ENCODE data around the gene PRR13. TPM values are rescaled to one million over a fixed set of nuclear protein-coding genes. Genes with fewer than 3 reads are reported as not detected.

Gene PRR13
- total RNA-seq, 2 donors from 2014 or later, result 18.5 to 43.8 TPM

GRCh38 chr12:53481939-53482586, 40.5 kb downstream of the PRR13 start:
- H3K4me1 ChIP-seq, result peaks cover 2% of the 10 kb centered on the region

GRCh38 chr12:53482626-53483168, 41.2 kb downstream of the PRR13 start:
- H3K9me3 ChIP-seq, result no peaks in the 10 kb centered on the region
- no peak for ATAC-seq
- no peak overlapping the region for H3K4me3 ChIP-seq
- TF ChIP-seq CTCF (IDR thresholded peaks at IDR 0.05) (no peak), POLR2A (IDR thresholded peaks at IDR 0.05) (no peak)
- peak in 1 of 4 donors; percentile 12 for DNase-seq
- H3K27ac ChIP-seq, result peak overlapping the region in 1 of 4 donors; percentile 2
- intact Hi-C loops (cut with DNase I), result no loop called here
- no peaks in the 10 kb centered on the region for H3K4me1 ChIP-seq
- 83 to 89% methylated on average over 2 to 12 of the region's 18 CpGs for WGBS, 2 donors
- H3K36me3 ChIP-seq (replicated peaks in 1 of 2; ENCODE audit: insufficient read depth in 1 of 2, low read depth in 2 of 2), result peaks cover 5 to 37% of the 10 kb centered on the region in 2 donors
- no peaks in the 10 kb centered on the region for H3K27me3 ChIP-seq

More at GRCh38 chr12:53481939-53482586, 40.5 kb downstream of the PRR13 start:
- H3K9me3 ChIP-seq, result no peaks in the 10 kb centered on the region
- peaks cover 5 to 39% of the 10 kb centered on the region in 2 donors for H3K36me3 ChIP-seq (replicated peaks in 1 of 2; ENCODE audit: insufficient read depth in 1 of 2, low read depth in 2 of 2)
- intact Hi-C loops (cut with DNase I), result no loop called here
- ATAC-seq, result no peak
- TF ChIP-seq POLR2A (IDR thresholded peaks at IDR 0.05), result no peak
- TF ChIP-seq CTCF (IDR thresholded peaks at IDR 0.05), result peak in 1 of 7 experiments; percentile 5
- H3K27me3 ChIP-seq, result no peaks in the 10 kb centered on the region
- 80 to 85% methylated on average over 9 of the region's 9 CpGs for WGBS, 2 donors
- peak in 1 of 4 donors; percentile 12 for DNase-seq
- H3K4me3 ChIP-seq, result no peak overlapping the region
- H3K27ac ChIP-seq, result no peak overlapping the region

- no peak overlapping the region for H3K27ac ChIP-seq
- H3K4me3 ChIP-seq, result no peak overlapping the region
- H3K9me3 ChIP-seq, result no peaks in the 10 kb centered on the region
- H3K36me3 ChIP-seq (replicated peaks in 1 of 2; ENCODE audit: insufficient read depth in 1 of 2, low read depth in 2 of 2), result peaks cover 5 to 35% of the 10 kb centered on the region in 2 donors
- peak; percentile 5 for ATAC-seq
- 72% methylated on average over 7 to 9 of the region's 9 CpGs for WGBS, 2 donors
- intact Hi-C loops (cut with DNase I), result no loop called here
- TF ChIP-seq CTCF (IDR thresholded peaks at IDR 0.05) (no peak), POLR2A (IDR thresholded peaks at IDR 0.05) (no peak)
- peak in 1 of 4 donors; percentile 13 for DNase-seq
- H3K4me1 ChIP-seq, result no peaks in the 10 kb centered on the region
- H3K27me3 ChIP-seq, result no peaks in the 10 kb centered on the region
These were observed 41.9 kb downstream of the PRR13 start for GRCh38 chr12:53483225-53483978.

- peaks cover 5 to 31% of the 10 kb centered on the region in 2 donors for H3K36me3 ChIP-seq (replicated peaks in 1 of 2; ENCODE audit: insufficient read depth in 1 of 2, low read depth in 2 of 2)
- intact Hi-C loops (cut with DNase I), result no loop called here
- H3K27me3 ChIP-seq, result no peaks in the 10 kb centered on the region
- H3K4me3 ChIP-seq, result no peak overlapping the region
- DNase-seq, result peak in 1 of 4 donors; percentile 5
- WGBS, 2 donors, result 87 to 94% methylated on average over 4 of the region's 4 CpGs
- no peak overlapping the region for H3K27ac ChIP-seq
- peak; percentile 4 for ATAC-seq
- no peaks in the 10 kb centered on the region for H3K4me1 ChIP-seq
- H3K9me3 ChIP-seq, result no peaks in the 10 kb centered on the region
- TF ChIP-seq CTCF (IDR thresholded peaks at IDR 0.05), result no peak
- TF ChIP-seq POLR2A (IDR thresholded peaks at IDR 0.05), result no peak
These were observed 42.4 kb downstream of the PRR13 start for GRCh38 chr12:53483979-53484377.

Measured in body of pancreas (tissue), 4 donors.